ENCODE data around the gene NUDT19.
"Not testable (repeated sequence)": the region's sequence is repeated elsewhere in the genome, so short reads cannot be mapped to it uniquely, and the experiment has no call there.

NUDT19 gene

DNA sequence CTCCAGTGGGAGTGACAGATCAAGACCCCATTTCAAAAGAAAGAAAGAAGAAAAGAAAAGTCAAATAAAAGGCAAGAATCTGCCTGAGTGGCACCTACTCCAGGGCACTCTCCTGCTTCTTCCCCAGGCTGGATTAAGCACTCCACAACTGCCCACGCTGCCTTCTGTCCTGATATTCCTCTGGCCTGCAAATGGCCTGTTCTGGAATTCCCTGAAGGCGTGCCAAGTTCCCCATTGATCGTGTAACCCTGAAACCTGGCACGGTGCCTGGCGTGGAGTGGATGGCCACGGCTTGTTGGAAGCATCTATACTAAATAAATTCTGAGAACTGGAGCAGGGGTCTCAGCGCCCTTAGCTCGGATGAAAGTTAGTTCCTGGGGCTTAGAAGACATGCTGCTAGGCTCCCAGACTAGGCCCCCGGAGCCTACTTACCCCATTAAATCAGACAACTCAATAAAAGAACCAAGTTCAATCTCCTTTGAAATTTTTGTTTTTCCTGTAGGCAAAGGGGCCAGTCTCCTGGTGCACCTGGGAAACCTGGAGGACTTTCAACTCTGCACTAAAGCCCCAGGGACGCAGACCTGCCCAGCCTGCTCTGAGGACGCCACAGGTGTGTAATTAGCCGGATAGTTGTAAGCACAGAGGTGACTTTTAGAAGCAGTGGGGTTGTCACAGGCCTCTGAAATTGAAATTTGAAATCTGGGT is 38.6 kb upstream of the NUDT19 start:
- DNase-seq (ENCODE audit: low read depth): no peak
- TF ChIP-seq, protein P1, sequence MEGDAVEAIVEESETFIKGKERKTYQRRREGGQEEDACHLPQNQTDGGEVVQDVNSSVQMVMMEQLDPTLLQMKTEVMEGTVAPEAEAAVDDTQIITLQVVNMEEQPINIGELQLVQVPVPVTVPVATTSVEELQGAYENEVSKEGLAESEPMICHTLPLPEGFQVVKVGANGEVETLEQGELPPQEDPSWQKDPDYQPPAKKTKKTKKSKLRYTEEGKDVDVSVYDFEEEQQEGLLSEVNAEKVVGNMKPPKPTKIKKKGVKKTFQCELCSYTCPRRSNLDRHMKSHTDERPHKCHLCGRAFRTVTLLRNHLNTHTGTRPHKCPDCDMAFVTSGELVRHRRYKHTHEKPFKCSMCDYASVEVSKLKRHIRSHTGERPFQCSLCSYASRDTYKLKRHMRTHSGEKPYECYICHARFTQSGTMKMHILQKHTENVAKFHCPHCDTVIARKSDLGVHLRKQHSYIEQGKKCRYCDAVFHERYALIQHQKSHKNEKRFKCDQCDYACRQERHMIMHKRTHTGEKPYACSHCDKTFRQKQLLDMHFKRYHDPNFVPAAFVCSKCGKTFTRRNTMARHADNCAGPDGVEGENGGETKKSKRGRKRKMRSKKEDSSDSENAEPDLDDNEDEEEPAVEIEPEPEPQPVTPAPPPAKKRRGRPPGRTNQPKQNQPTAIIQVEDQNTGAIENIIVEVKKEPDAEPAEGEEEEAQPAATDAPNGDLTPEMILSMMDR (IDR thresholded peaks at IDR 0.05; ENCODE audit: insufficient read depth, low read depth, low read length, missing control alignments): no peak
- no peak overlapping the region for H3K4me3 ChIP-seq (ENCODE audit: low read depth, low read length)

DNA sequence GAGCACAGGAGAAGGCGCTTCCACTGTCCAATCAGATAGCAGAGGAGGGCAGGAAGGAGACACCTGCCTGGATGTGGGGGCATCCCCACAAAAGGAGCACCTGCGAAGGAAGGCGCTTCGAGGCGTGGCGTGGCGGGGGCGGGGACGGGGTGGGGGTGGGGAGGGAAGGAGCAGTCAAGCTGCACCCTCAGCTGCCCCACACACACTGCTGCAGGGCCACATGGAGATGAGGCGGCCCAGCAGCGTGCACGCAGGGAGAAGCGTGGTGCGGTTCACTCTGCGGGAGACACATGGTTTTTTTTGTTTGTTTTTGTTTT is 38.1 kb upstream of the NUDT19 start:
- no peak overlapping the region for H3K4me3 ChIP-seq (ENCODE audit: low read depth, low read length)
- TF ChIP-seq, protein P1 (IDR thresholded peaks at IDR 0.05; ENCODE audit: insufficient read depth, low read depth, low read length, missing control alignments): no peak
- no peak for DNase-seq (ENCODE audit: low read depth)

DNA sequence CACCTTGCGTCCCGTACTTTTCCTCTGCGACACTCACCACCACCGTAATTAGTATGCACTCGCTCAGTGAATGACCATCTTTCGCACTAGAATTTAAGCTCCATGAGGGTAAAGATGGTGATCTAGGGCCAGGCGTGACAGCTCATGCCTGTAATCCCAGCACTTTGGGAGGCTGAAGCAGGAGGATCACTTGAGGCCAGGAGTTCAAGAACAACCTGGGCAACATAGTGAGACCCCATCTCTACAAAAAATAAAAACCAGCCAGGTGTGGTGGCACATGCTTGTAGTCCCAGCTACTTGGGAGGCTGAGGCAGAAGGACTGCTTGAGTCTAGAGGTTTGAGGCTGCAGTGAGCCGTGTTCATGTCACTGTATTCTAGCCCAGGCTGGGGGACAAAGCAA is 35.2 kb upstream of the NUDT19 start:
- DNase-seq (ENCODE audit: low read depth); H3K4me3 ChIP-seq (ENCODE audit: low read depth, low read length): not testable (repeated sequence)

DNA sequence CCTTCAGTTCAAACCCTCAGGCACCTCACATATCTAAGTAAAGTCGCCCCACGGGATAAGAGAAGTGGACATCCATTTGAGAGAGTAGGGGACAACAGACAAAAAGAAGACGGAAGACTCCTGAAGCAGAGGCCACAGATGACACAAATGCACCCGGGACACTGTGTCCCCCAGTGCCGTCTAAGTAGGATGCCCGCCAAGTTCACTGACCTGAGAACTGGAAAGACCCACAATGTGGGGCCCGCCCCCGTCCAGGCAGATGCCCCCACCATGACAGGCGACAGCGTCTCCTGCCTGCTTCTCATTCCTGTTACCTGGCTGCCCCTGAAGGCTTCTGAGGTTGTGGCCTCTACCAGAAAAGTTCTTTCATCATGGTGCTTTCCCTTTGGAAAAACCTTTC is 33.5 kb upstream of the NUDT19 start:
- TF ChIP-seq, protein P1 (IDR thresholded peaks at IDR 0.05; ENCODE audit: insufficient read depth, low read depth, low read length, missing control alignments): no peak
- no peak for DNase-seq (ENCODE audit: low read depth)
- no peak overlapping the region for H3K4me3 ChIP-seq (ENCODE audit: low read depth, low read length)

DNA sequence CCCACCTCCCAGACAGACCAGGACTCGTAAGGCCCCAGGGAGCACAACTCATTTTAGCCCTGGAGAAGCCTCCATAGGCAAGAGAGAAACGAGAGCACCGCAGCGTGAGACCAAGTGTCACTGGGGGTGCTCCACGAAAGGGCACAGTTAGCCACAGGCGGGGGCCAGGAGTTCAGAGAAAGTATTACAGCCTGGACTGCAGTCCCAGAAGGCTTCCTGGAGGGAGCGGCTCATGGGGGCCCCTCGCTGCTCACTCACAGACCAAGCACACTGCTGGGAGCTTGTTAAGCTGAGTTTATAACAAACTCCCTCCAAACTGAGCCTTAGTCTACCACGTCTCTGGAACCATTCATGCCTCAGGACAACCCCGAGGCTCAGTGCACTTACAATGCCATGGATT is 33.1 kb upstream of the NUDT19 start:
- TF ChIP-seq, protein P1 (IDR thresholded peaks at IDR 0.05; ENCODE audit: insufficient read depth, low read depth, low read length, missing control alignments): no peak
- no peak for DNase-seq (ENCODE audit: low read depth)
- no peak overlapping the region for H3K4me3 ChIP-seq (ENCODE audit: low read depth, low read length)

DNA sequence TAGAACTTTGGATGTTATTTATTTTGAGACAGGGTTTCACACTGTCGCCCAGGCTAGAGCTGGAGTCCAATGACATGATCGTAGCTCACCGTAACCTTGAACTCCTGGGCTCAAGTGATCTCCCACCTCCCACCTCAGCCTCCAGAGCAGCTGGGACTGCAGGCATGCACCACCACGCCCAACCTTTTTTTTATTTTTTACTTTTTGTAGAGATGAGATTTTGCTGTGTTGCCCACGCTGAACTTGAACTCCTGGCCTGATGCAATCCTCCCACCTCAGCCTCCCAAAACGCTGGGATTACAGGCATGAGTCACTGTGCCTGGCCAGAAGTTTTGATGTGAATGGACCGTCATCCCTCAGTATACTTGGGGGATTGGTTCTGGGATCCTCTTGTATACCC is 30.3 kb upstream of the NUDT19 start:
- DNase-seq (ENCODE audit: low read depth): no peak
- H3K4me3 ChIP-seq (ENCODE audit: low read depth, low read length): no peak overlapping the region
- TF ChIP-seq, protein P1 (IDR thresholded peaks at IDR 0.05; ENCODE audit: insufficient read depth, low read depth, low read length, missing control alignments): no peak

DNA sequence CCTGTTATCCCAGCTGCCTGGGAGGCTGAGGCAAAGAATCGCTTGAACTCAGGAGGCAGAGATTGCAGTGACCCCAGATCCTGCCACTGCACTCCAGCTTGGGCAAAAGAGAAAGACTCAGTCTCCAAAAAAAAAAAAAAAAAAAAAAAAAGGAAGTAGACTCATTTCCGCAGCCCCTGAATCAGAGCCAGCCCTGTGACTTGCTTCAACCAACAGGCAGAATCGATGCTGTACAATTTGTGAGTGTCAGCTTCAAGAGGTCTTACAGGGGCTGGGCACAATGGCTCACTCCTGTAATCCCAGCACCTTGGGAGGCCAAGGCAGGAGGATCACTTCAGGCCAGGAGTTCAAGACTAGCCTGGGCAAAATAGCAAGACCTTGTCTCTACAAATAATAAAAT is 29.4 kb upstream of the NUDT19 start:
- TF ChIP-seq, protein P1 (IDR thresholded peaks at IDR 0.05; ENCODE audit: insufficient read depth, low read depth, low read length, missing control alignments): no peak
- peak; percentile 33 for DNase-seq (ENCODE audit: low read depth)

More for the DNA sequence above, 29.4 kb upstream of the NUDT19 start:
- H3K4me3 ChIP-seq (ENCODE audit: low read depth, low read length): no peak overlapping the region
